Endodermal cell (in vitro differentiated cells): ENCODE results near the gene HHATL. TPM values are rescaled to one million over a fixed set of nuclear protein-coding genes. Genes with fewer than 3 reads are reported as not detected.

Experiments used
- DNase-seq: peaks from one replicate; pipeline ENCODE4 v3.0.0-alpha.2; 2017
- H3K27ac ChIP-seq: 2 replicates; pipeline ENCODE4 v1.5.1; 2013; ENCODE audit warnings: mild to moderate bottlenecking, low read depth, low read length, moderate library complexity
- H3K27me3 ChIP-seq: 2 replicates; pipeline ENCODE4 v1.6.1; 2013; ENCODE audit warnings: mild to moderate bottlenecking, low read length, moderate library complexity; ENCODE audit not compliant: insufficient read depth, control insufficient read depth, poor library complexity, severe bottlenecking
- H3K36me3 ChIP-seq: 2 replicates; pipeline ENCODE4 v1.7.0; 2013; ENCODE audit warnings: mild to moderate bottlenecking, low read length, moderate library complexity; ENCODE audit not compliant: control insufficient read depth, insufficient read depth
- H3K4me1 ChIP-seq: one replicate; pipeline ENCODE4 v1.7.0; 2013; ENCODE audit warnings: low read length; ENCODE audit not compliant: control insufficient read depth, insufficient read depth
- H3K4me3 ChIP-seq: 2 replicates; pipeline ENCODE4 v1.5.1; 2013; ENCODE audit warnings: mild to moderate bottlenecking, low read length, moderate library complexity
- H3K9ac ChIP-seq: 2 replicates; pipeline ENCODE4 v1.6.1; 2013; ENCODE audit warnings: mild to moderate bottlenecking, low read length, moderate library complexity; ENCODE audit not compliant: poor library complexity, severe bottlenecking; ENCODE audit errors: extremely low read depth
- H3K9me3 ChIP-seq: 2 replicates; pipeline ENCODE4 v1.6.1; 2013; ENCODE audit warnings: mild to moderate bottlenecking, low read length, moderate library complexity; ENCODE audit not compliant: control insufficient read depth
- H3K27ac Mint-ChIP-seq: 2 replicates; pipeline ENCODE4 v1.8.0; 2020; ENCODE audit warnings: mixed read lengths
- H3K27me3 Mint-ChIP-seq: 2 replicates; pipeline ENCODE4 v1.8.0; 2021; ENCODE audit warnings: mild to moderate bottlenecking, mixed read lengths; ENCODE audit not compliant: insufficient read depth
- H3K36me3 Mint-ChIP-seq: 2 replicates; pipeline ENCODE4 v1.8.0; 2020; ENCODE audit warnings: low read depth, mixed read lengths
- H3K4me1 Mint-ChIP-seq: 2 replicates; pipeline ENCODE4 v1.8.0; 2020; ENCODE audit warnings: mixed read lengths
- H3K4me3 Mint-ChIP-seq: 2 replicates; pipeline ENCODE4 v1.8.0; 2020; ENCODE audit warnings: mild to moderate bottlenecking, moderate library complexity, mixed read lengths
- H3K9me3 Mint-ChIP-seq: 2 replicates; pipeline ENCODE4 v1.8.0; 2020; ENCODE audit warnings: mild to moderate bottlenecking, mixed read lengths
- whole genome bisulfite sequencing, 2 experiments: methylation state at CpG; one replicate each; pipeline versions ENCODE4 v1.1.5 to v1.1.7; 2013; ENCODE audit warnings: missing lambda C conversion rate in 2 of 2, mixed read lengths in 1 of 2; ENCODE audit not compliant: insufficient coverage in 1 of 2, insufficient read length in 1 of 2; 5-methylcytosine and 5-hydroxymethylcytosine counted together
- total RNA-seq, 2 donors: library from RNA; stranded (reverse); fragmentation: NEBNext Ultra II Directional in 1 of 2; extraction: Animal tissue kit (Norgen Biotek cat#: 25700) in 1 of 2; gene quantifications; 2 replicates in 1 of 2; 3 replicates in 1 of 2; pipeline ENCODE4 v1.2.1, GENCODE V29; 2021
- TF ChIP-seq, protein P1 (sequence below): fragments of 200-600 bp; sonication (generic); conservative IDR thresholded peaks from 2 replicates; pipeline ENCODE4 v1.5.0; 2021; ENCODE audit warnings: antibody characterized with exemption, mild to moderate bottlenecking

Gene HHATL
- total RNA-seq, 2 donors from 2014 or later: not detected

DNA sequence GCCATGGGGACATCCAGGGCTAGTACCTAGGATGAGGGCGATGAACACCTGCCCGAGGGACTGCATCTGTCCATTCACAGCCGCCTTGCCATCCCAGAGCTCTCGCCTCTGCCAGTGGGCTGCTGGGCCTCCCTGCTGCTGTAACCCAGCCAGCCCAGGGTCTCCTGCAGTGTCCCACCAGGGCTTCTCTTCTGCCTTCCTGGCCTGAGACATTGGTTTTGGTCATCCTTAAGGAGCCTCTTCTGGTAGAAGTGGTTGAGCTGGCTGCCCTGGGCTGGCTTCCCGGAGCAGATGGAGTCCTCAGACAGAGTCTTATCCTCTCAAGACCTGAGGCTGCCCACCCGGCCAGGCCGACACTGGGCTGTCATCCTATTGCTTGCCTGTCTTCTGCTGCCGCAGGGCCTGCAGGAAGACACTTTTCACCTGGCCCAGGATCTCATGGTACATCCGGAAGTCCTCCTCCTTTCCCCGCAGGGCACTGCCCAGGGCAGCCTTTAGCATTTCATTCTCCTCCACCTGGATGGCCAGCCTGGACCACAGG is 6.1 kb upstream of the HHATL start:
- TF ChIP-seq, protein P1, sequence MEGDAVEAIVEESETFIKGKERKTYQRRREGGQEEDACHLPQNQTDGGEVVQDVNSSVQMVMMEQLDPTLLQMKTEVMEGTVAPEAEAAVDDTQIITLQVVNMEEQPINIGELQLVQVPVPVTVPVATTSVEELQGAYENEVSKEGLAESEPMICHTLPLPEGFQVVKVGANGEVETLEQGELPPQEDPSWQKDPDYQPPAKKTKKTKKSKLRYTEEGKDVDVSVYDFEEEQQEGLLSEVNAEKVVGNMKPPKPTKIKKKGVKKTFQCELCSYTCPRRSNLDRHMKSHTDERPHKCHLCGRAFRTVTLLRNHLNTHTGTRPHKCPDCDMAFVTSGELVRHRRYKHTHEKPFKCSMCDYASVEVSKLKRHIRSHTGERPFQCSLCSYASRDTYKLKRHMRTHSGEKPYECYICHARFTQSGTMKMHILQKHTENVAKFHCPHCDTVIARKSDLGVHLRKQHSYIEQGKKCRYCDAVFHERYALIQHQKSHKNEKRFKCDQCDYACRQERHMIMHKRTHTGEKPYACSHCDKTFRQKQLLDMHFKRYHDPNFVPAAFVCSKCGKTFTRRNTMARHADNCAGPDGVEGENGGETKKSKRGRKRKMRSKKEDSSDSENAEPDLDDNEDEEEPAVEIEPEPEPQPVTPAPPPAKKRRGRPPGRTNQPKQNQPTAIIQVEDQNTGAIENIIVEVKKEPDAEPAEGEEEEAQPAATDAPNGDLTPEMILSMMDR: no peak
- Mint-ChIP-seq H3K4me1 (no peaks in the 10 kb centered on the region), H3K27me3 (peaks cover 3% of the 10 kb centered on the region), H3K36me3 (no peaks in the 10 kb centered on the region), H3K9me3 (no peaks in the 10 kb centered on the region), H3K4me3 (no peak overlapping the region), H3K27ac (no peak overlapping the region)
- no peaks in the 10 kb centered on the region for H3K4me1 ChIP-seq
- DNase-seq: no peak
- H3K36me3 ChIP-seq: no peaks in the 10 kb centered on the region
- H3K4me3 ChIP-seq: no peak overlapping the region
- no peak overlapping the region for H3K27ac ChIP-seq
- WGBS, 2 experiments: 89 to 97% methylated on average over 9 to 10 of the region's 10 CpGs
- no peaks in the 10 kb centered on the region for H3K9me3 ChIP-seq
- H3K9ac ChIP-seq: no peak overlapping the region
- H3K27me3 ChIP-seq: no peaks in the 10 kb centered on the region

DNA sequence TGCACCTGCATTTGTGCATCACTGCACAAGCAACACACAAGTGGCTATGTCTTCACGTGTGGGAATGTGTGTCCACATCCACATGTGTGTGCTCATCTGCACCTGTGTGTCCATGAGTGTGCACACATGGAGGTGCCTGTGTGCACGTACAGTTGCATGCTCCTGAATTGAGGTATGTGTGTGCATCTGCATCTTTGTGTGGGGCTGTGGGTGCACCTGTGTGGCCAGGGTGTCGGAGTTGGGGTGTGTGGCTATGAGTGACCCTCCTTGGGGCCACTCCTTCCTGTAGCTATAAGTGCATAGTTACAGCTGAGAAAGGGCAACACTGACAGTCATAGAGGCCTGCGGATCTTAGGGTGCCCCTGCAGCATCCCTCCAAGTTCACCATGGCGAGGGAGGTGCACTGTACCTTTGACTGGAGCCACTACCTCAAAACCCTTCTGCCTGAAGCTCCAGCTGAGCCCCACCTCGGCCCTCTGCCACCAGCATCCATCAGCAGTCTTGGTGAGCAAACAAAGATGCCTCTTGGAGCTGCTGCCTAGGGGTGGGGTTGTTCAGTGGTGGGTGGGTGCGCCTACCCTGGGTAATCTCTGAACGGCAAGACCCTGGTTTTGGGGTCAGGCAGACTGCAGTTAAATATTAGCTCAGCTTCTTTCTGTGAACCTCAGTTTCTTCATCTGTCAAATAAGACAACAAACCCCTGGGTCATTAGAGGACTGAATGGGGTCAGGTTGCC is 5.2 kb upstream of the HHATL start:
- TF ChIP-seq, protein P1: no peak
- H3K4me3 ChIP-seq: no peak overlapping the region
- no peaks in the 10 kb centered on the region for H3K9me3 Mint-ChIP-seq
- H3K4me1 ChIP-seq: no peaks in the 10 kb centered on the region
- H3K27me3 Mint-ChIP-seq: peaks cover 6% of the 10 kb centered on the region
- 88 to 93% methylated on average over 4 to 8 of the region's 8 CpGs for WGBS, 2 experiments
- no peak overlapping the region for H3K9ac ChIP-seq
- no peaks in the 10 kb centered on the region for H3K9me3 ChIP-seq
- no peak overlapping the region for H3K4me3 Mint-ChIP-seq
- DNase-seq: no peak
- H3K27ac ChIP-seq: no peak overlapping the region
- no peaks in the 10 kb centered on the region for H3K4me1 Mint-ChIP-seq
- H3K36me3 ChIP-seq: no peaks in the 10 kb centered on the region
- H3K27me3 ChIP-seq: no peaks in the 10 kb centered on the region
- no peak overlapping the region for H3K27ac Mint-ChIP-seq
- H3K36me3 Mint-ChIP-seq: no peaks in the 10 kb centered on the region

DNA sequence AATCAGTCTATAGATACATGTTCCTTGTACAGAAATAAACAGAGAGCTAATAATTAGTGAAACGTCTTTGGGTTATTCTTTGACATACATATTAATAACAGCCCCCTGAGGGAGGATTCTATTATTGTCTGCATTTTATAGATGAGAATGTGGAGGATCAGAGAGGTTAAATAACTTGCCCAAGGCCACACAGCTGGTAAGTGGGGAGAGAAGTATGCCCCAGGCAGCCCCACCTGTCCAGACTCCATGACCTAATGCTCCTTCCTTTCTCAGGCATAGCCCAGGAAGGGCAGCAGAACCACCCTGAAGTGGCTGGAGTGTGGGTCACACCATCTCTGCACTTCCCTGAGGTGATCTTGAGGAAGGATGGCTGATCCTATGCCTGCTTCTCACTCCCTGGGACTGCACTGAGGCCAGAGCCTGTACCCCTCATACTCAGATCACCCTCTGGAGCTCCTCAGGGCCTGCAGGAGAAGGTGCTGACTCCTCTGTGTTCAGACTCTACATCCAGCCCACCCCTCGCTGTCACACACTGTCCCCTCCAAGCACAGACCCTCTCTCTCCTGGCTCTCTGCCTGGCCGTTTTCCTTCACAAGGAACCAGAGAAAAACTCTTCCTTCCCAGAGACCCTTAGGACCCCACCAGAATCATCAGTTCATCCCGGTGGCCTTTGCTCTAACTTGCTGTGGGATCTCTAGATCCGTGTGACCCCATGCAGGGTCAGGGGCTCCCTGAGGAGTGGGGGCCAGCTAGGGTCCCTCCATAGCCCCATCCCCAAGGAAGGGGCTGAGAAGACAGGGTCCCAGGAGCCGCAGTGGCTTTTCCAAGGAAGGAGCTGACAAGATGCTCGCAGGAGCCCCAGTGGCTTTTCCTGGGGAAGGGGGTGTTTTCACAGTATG is 4.4 kb upstream of the HHATL start:
- no peak overlapping the region for H3K9ac ChIP-seq
- Mint-ChIP-seq H3K4me3 (no peak overlapping the region), H3K27me3 (peaks cover 6% of the 10 kb centered on the region), H3K27ac (no peak overlapping the region), H3K9me3 (no peaks in the 10 kb centered on the region), H3K4me1 (no peaks in the 10 kb centered on the region), H3K36me3 (no peaks in the 10 kb centered on the region)
- no peaks in the 10 kb centered on the region for H3K9me3 ChIP-seq
- H3K4me1 ChIP-seq: no peaks in the 10 kb centered on the region
- H3K36me3 ChIP-seq: no peaks in the 10 kb centered on the region
- no peaks in the 10 kb centered on the region for H3K27me3 ChIP-seq
- TF ChIP-seq, protein P1: no peak
- WGBS, 2 experiments: 84 to 87% methylated on average over 3 to 7 of the region's 7 CpGs
- H3K27ac ChIP-seq: no peak overlapping the region
- no peak for DNase-seq
- H3K4me3 ChIP-seq: no peak overlapping the region
